K562 (cell line): ENCODE measurements around the gene COL11A2. TPM values are rescaled to one million over a fixed set of nuclear protein-coding genes. Genes with fewer than 3 reads are reported as not detected.
A peak's percentile ranks its signal among the peaks of the same experiment; 100 is the strongest.

Source experiments
- AFF4 ChIP-seq: sonication (generic); formaldehyde crosslinking; IDR thresholded peaks from 2 replicates; pipeline ENCODE4 v1.8.0; 2023; ENCODE audit warnings: mild to moderate bottlenecking, missing genetic modification reagents
- BRF1 ChIP-seq: IDR thresholded peaks from 3 replicates; pipeline ENCODE4 v1.6.1; 2011; ENCODE audit warnings: borderline replicate concordance, mild to moderate bottlenecking; ENCODE audit not compliant: insufficient read length; ENCODE audit errors: extremely low read depth
- CC2D1A ChIP-seq: fragments of 450-650 bp; IDR thresholded peaks from 2 replicates; pipeline ENCODE4 v1.6.1; 2017; ENCODE audit warnings: mild to moderate bottlenecking
- FOSL1 ChIP-seq: fragments of 200-800 bp; sonication (Bioruptor generic); conservative IDR thresholded peaks from 2 replicates; pipeline ENCODE4 v1.6.1; 2016; ENCODE audit warnings: missing genetic modification characterization, missing compliant biosample characterization
- HDAC1 ChIP-seq, 2 experiments: fragments of 450-650 bp; IDR thresholded peaks; 2 replicates each; pipeline ENCODE4 v1.6.1; 2016 to 2017; ENCODE audit warnings: inconsistent platforms in 1 of 2, mild to moderate bottlenecking in 1 of 2, moderate library complexity in 1 of 2
- IFI16 ChIP-seq: fragments of 250-450 bp; sonication (Bioruptor Pico); IDR thresholded peaks from 2 replicates; pipeline ENCODE4 v2.1.2; 2022; ENCODE audit warnings: mild to moderate bottlenecking, inconsistent platforms
- KDM4B ChIP-seq, 2 experiments: fragments of 450-650 bp in 1 of 2; sonication (generic) in 1 of 2; IDR thresholded peaks; 2 replicates each; pipeline ENCODE4 v1.6.1; 2016 to 2017; ENCODE audit warnings: borderline replicate concordance in 2 of 2, antibody characterized with exemption in 1 of 2, low read depth in 1 of 2, mild to moderate bottlenecking in 1 of 2
- KHSRP ChIP-seq: fragments of 450-650 bp; IDR thresholded peaks from 2 replicates; pipeline ENCODE4 v1.6.1; 2017
- NBN ChIP-seq: fragments of 450-650 bp; IDR thresholded peaks from 2 replicates; pipeline ENCODE4 v1.6.1; 2016; ENCODE audit warnings: low read depth, mild to moderate bottlenecking
- NCOR1 ChIP-seq: fragments of 450-650 bp; IDR thresholded peaks from 2 replicates; pipeline ENCODE4 v1.6.1; 2016; ENCODE audit warnings: mild to moderate bottlenecking, moderate library complexity
- PCBP1 ChIP-seq: fragments of 200-400 bp; formaldehyde crosslinking; IDR thresholded peaks from 2 replicates; pipeline ENCODE4 v1.6.1; 2018; ENCODE audit warnings: mild to moderate bottlenecking, low read depth, low read length; ENCODE audit not compliant: poor library complexity, severe bottlenecking
- PRMT5 ChIP-seq: sonication (generic); formaldehyde crosslinking; IDR thresholded peaks from 2 replicates; pipeline ENCODE4 v1.5.0; 2020; ENCODE audit warnings: missing genetic modification reagents
- SMARCE1 ChIP-seq: fragments of 450-650 bp; IDR thresholded peaks from 2 replicates; pipeline ENCODE4 v1.7.1; 2016; ENCODE audit warnings: mild to moderate bottlenecking
- SRF ChIP-seq, 2 experiments: fragments of 250-450, 450-650 bp in 1 of 2; sonication (Bioruptor Pico) in 1 of 2; sonication (generic) in 1 of 2; formaldehyde crosslinking; IDR thresholded peaks; 2 replicates each; pipeline versions ENCODE4 v1.5.0 to v1.5.1; 2020 to 2022; ENCODE audit warnings: mild to moderate bottlenecking in 1 of 2, missing genetic modification reagents in 1 of 2
- TOE1 ChIP-seq, 2 experiments: fragments of 450-650 bp in 1 of 2; sonication (generic) in 1 of 2; formaldehyde crosslinking in 1 of 2; IDR thresholded peaks; 2 replicates each; pipeline versions ENCODE4 v1.7.1 to v1.8.0; 2016 to 2022; ENCODE audit warnings: borderline replicate concordance in 2 of 2, mild to moderate bottlenecking in 2 of 2, antibody characterized with exemption in 1 of 2, inconsistent platforms in 1 of 2, low read depth in 1 of 2, missing genetic modification reagents in 1 of 2, moderate library complexity in 1 of 2
- WHSC1 ChIP-seq: IDR thresholded peaks from one replicate; pipeline ENCODE4 v1.6.1; 2012; ENCODE audit warnings: low read length, control low read depth, inconsistent platforms
- ZBTB33 ChIP-seq: sonication (generic); formaldehyde crosslinking; IDR thresholded peaks from 2 replicates; pipeline ENCODE4 v1.8.1; 2023; ENCODE audit warnings: mild to moderate bottlenecking, missing genetic modification reagents
- ZNF592 ChIP-seq: fragments of 450-650 bp; IDR thresholded peaks from 2 replicates; pipeline ENCODE4 v1.6.1; 2017; ENCODE audit warnings: antibody characterized with exemption, mild to moderate bottlenecking
- ZNF717 ChIP-seq: fragments of 250-450 bp; sonication (Bioruptor Pico); IDR thresholded peaks from 2 replicates; pipeline ENCODE4 v1.5.0; 2021
- polyA plus RNA-seq, 8 experiments: library from polyadenylated mRNA; depleted of rRNA in 4 of 8; stranded (reverse) in 5 of 8; unstranded in 3 of 8; fragments of >200 nt; fragmentation: Nextera tagmentation in 2 of 8; fragmentation: Illumina TruSeq in 1 of 8; extraction: Ambion mirVana in 2 of 8; extraction: Trizol in 1 of 8; gene quantifications; 2 replicates each; pipeline versions ENCODE4 v1.2.1 to v1.2.3, GENCODE V29; 2011 to 2014; ENCODE audit warnings: inconsistent platforms in 1 of 8, missing spikeins in 1 of 8
- total RNA-seq, 7 experiments: library from RNA; depleted of rRNA in 6 of 7; stranded (reverse); fragments of >200 nt in 6 of 7; fragmentation: Illumina TruSeq in 2 of 7; extraction: Trizol in 2 of 7; gene quantifications; 2 replicates each; pipeline versions ENCODE4 v1.2.1 to v1.2.3, GENCODE V29; 2011 to 2021; ENCODE audit warnings: low replicate concordance in 1 of 7

COL11A2 gene
- total and polyA plus RNA-seq, 9 of the 15 experiments (the other 6 are each of a cell fraction or from before 2014, with no cell fraction given) = 0.04 to 0.35 (median 0.09) TPM; not detected in 1

- TF ChIP-seq TOE1 (IDR thresholded peaks at IDR 0.05; ENCODE audit: borderline replicate concordance) (no peak), TOE1 (CRISPR knock-in tag; IDR thresholded peaks at IDR 0.05; ENCODE audit: borderline replicate concordance, low read depth) (no peak), SRF (CRISPR knock-in tag; IDR thresholded peaks at IDR 0.05) (0 out of 4 replicates have a peak, but pooled peaks of 1 of the 2 experiments have one; percentile 37), FOSL1 (tag) (no peak), ZNF717 (CRISPR knock-in tag) (no peak), HDAC1 (IDR thresholded peaks at IDR 0.05) (no peak), KDM4B (IDR thresholded peaks at IDR 0.05; ENCODE audit: borderline replicate concordance in 2 of 2, low read depth in 1 of 2) (no peak), SMARCE1 (0 out of 2 replicates have a peak, but pooled peaks have one; percentile 26), CC2D1A (no peak), IFI16 (CRISPR knock-in tag) (no peak), NBN (no peak), BRF1 (no peak), KHSRP (no peak), AFF4 (CRISPR knock-in tag) (no peak), WHSC1 (no peak), PCBP1 (peak; percentile 22), ZBTB33 (CRISPR knock-in tag) (no peak; the same call in 1 of the 2 replicates), PRMT5 (no peak), ZNF592 (no peak), NCOR1 (no peak)
Measured at GRCh38 chr6:33207552-33208090, 15.4 kb upstream of the COL11A2 start (continued).
